Measurements from ENCODE around the gene KCNQ4. TPM values are rescaled to one million over a fixed set of nuclear protein-coding genes. Genes with fewer than 3 reads are reported as not detected.
A peak's percentile ranks its signal among the peaks of the same experiment; 100 is the strongest.

KCNQ4 gene
- total and polyA plus RNA-seq, 2 of the 4 experiments (the other 2 are of a cell fraction): 0.07 TPM; not detected in 1

- BruUV-seq (replicated peaks): no TSS peak
- Histone ChIP-seq H3K4me2 (ENCODE audit: low read depth, low read length) (no peak overlapping the region), H2BK120ac (ENCODE audit: low read depth, low read length) (no peak overlapping the region), H3K79me1 (ENCODE audit: low read depth in 1 of 2, low read length in 2 of 2) (no peaks in the 10 kb centered on the region), H3K9ac (ENCODE audit: low read depth, low read length) (no peak overlapping the region), H3K18ac (ENCODE audit: low read depth, low read length) (no peak overlapping the region), H3K4me3 (ENCODE audit: insufficient read depth, low read depth, low read length) (no peak overlapping the region), H2BK5ac (ENCODE audit: low read depth, low read length, poor library complexity, severe bottlenecking) (no peak overlapping the region), H3K14ac (replicated peaks; ENCODE audit: low read depth, low read length) (no peak overlapping the region), H4K8ac (ENCODE audit: low read depth in 2 of 2, low read length in 2 of 2) (no peak overlapping the region), H3K36me3 (ENCODE audit: control insufficient read depth, insufficient read depth, low read length) (no peaks in the 10 kb centered on the region), H3K4me1 (ENCODE audit: control insufficient read depth, insufficient read depth, low read length) (peaks cover 7% of the 10 kb centered on the region), H2BK20ac (ENCODE audit: low read depth, low read length) (no peak overlapping the region), H3K9me3 (ENCODE audit: control insufficient read depth, insufficient read depth, low read length) (no peaks in the 10 kb centered on the region), H2AFZ (replicated peaks; ENCODE audit: low read length, poor library complexity) (peak overlapping the region; percentile 39), H3K23ac (ENCODE audit: low read depth, low read length) (no peak overlapping the region), H4K5ac (ENCODE audit: low read depth, low read length) (no peak overlapping the region), H3K9me1 (ENCODE audit: insufficient read depth, low read length) (peaks cover 12% of the 10 kb centered on the region), H3K27me3 (ENCODE audit: control insufficient read depth, insufficient read depth, low read length) (no peaks in the 10 kb centered on the region; the same call in 1 of the 2 replicates), H3K4ac (ENCODE audit: low read depth, low read length) (no peak overlapping the region), H2AK5ac (ENCODE audit: low read depth, low read length) (no peak overlapping the region), H4K91ac (ENCODE audit: insufficient read depth, low read depth, low read length) (no peak overlapping the region), H2BK15ac (ENCODE audit: low read depth, low read length) (no peak overlapping the region), H4K20me1 (ENCODE audit: insufficient read depth, low read length) (no peaks in the 10 kb centered on the region), H3K27ac (ENCODE audit: insufficient read depth, low read length) (no peak overlapping the region), H2AK9ac (replicated peaks; ENCODE audit: low read depth, low read length, poor library complexity) (no peak overlapping the region), H3K56ac (ENCODE audit: extremely low read depth, insufficient read depth, low read length) (no peak overlapping the region)
- in situ Hi-C loops (cut with MboI; ENCODE audit: low sequenced_read_pairs) (no loop called here), intact Hi-C loops (cut with micrococcal nuclease) (no loop called here), dilution Hi-C loops (cut with HindIII; ENCODE audit: low sequenced_read_pairs, unreplicated experiment) (no loop called here)
- WGBS, 2 experiments (ENCODE audit: extremely low coverage in 2 of 2, insufficient read length in 1 of 2): 78% methylated on average over 2 of the region's 14 CpGs; no CpG with 5 or more reads in 1 of the 2 experiments
- DNase-seq (no peak), ATAC-seq (ENCODE audit: low read depth) (no peak)
- TF ChIP-seq NFE2L2 (IDR thresholded peaks at IDR 0.05; ENCODE audit: low read depth, low read length) (no peak), RFX5 (IDR thresholded peaks at IDR 0.05; ENCODE audit: low read depth, low read length) (no peak), CTCF (conservative IDR thresholded peaks at IDR 0.05; ENCODE audit: low read depth, low read length) (no peak), USF2 (IDR thresholded peaks at IDR 0.05; ENCODE audit: low read depth, low read length) (no peak)
- ChIA-PET POLR2A (ENCODE audit: unreplicated experiment) (no interaction called here), CTCF (no interaction called here)
These were observed 46.2 kb downstream of the KCNQ4 start for GRCh38 chr1:40829631-40830245.

Measured in IMR-90 (cell line).